Mesenchymal stem cell (in vitro differentiated cells and primary cell): ENCODE data around the gene GNG8.
A peak's percentile ranks its signal among the peaks of the same experiment; 100 is the strongest.

Experiments
- DNase-seq: peaks from one replicate; pipeline ENCODE4 v3.0.0-alpha.2; 2013
- H2AFZ ChIP-seq: one replicate; pipeline ENCODE4 v1.6.1; 2013; ENCODE audit warnings: low read depth, mild to moderate bottlenecking, control low read depth, inconsistent platforms, low read length, moderate library complexity
- H2AK5ac ChIP-seq: 2 replicates; pipeline ENCODE4 v1.6.1; 2013; ENCODE audit warnings: low read length, moderate library complexity, mild to moderate bottlenecking, inconsistent platforms; ENCODE audit not compliant: severe bottlenecking
- H2BK120ac ChIP-seq: one replicate; pipeline ENCODE4 v1.6.1; 2013; ENCODE audit warnings: low read depth, mild to moderate bottlenecking, inconsistent platforms, low read length, moderate library complexity
- H2BK12ac ChIP-seq, 2 experiments: one replicate each; pipeline ENCODE4 v1.6.1; 2013; ENCODE audit warnings: inconsistent platforms in 2 of 2, low read length in 2 of 2, mild to moderate bottlenecking in 2 of 2, moderate library complexity in 2 of 2, control low read depth in 1 of 2
- H2BK15ac ChIP-seq: one replicate; pipeline ENCODE4 v1.6.1; 2013; ENCODE audit warnings: mild to moderate bottlenecking, low read depth, inconsistent platforms; ENCODE audit not compliant: poor library complexity, severe bottlenecking
- H2BK5ac ChIP-seq: 2 replicates; pipeline ENCODE4 v1.6.1; 2013; ENCODE audit warnings: low read depth, mild to moderate bottlenecking, low read length, control low read depth, inconsistent platforms; ENCODE audit not compliant: poor library complexity, severe bottlenecking
- H3K14ac ChIP-seq, 2 experiments: one replicate each; pipeline ENCODE4 v1.6.1; 2013; ENCODE audit warnings: inconsistent platforms in 2 of 2, low read length in 2 of 2, control low read depth in 1 of 2, mild to moderate bottlenecking in 1 of 2, moderate library complexity in 1 of 2
- H3K18ac ChIP-seq, 2 experiments: one replicate each; pipeline ENCODE4 v1.6.1; 2013; ENCODE audit warnings: inconsistent platforms in 2 of 2, low read length in 2 of 2, control low read depth in 1 of 2, low read depth in 1 of 2, mild to moderate bottlenecking in 1 of 2
- H3K23ac ChIP-seq, 2 experiments: one replicate each; pipeline ENCODE4 v1.6.1; 2013; ENCODE audit warnings: inconsistent platforms in 2 of 2, low read length in 2 of 2, mild to moderate bottlenecking in 2 of 2, moderate library complexity in 2 of 2, control low read depth in 1 of 2
- H3K27ac ChIP-seq: 2 replicates; pipeline ENCODE4 v1.5.1; 2013; ENCODE audit warnings: mild to moderate bottlenecking, moderate library complexity, low read length, control low read depth, inconsistent platforms; ENCODE audit not compliant: poor library complexity, severe bottlenecking
- H3K27me3 ChIP-seq, 2 experiments: 2 replicates each; pipeline versions ENCODE4 v1.6.1 to v1.7.0; 2013; ENCODE audit warnings: low read length in 2 of 2, mild to moderate bottlenecking in 2 of 2, moderate library complexity in 2 of 2, control low read depth in 1 of 2, inconsistent platforms in 1 of 2; ENCODE audit not compliant: control insufficient read depth in 1 of 2, insufficient read depth in 1 of 2
- H3K36me3 ChIP-seq, 2 experiments: 2 replicates each; pipeline versions ENCODE4 v1.6.1 to v1.7.0; 2013; ENCODE audit warnings: low read length in 2 of 2, control low read depth in 1 of 2, inconsistent platforms in 1 of 2, low read depth in 1 of 2, mild to moderate bottlenecking in 1 of 2; ENCODE audit not compliant: insufficient read depth in 2 of 2, control insufficient read depth in 1 of 2
- H3K4ac ChIP-seq, 2 experiments: one replicate each; pipeline ENCODE4 v1.6.1; 2013; ENCODE audit warnings: inconsistent platforms in 2 of 2, low read length in 2 of 2, mild to moderate bottlenecking in 2 of 2, moderate library complexity in 2 of 2, control low read depth in 1 of 2, low read depth in 1 of 2
- H3K4me1 ChIP-seq: 2 replicates; pipeline ENCODE4 v1.6.1; 2013; ENCODE audit warnings: low read depth, low read length, control low read depth; ENCODE audit not compliant: control insufficient read depth, insufficient read depth
- H3K4me2 ChIP-seq: 2 replicates; pipeline ENCODE4 v1.6.1; 2013; ENCODE audit warnings: low read length, mild to moderate bottlenecking, inconsistent platforms; ENCODE audit not compliant: poor library complexity, severe bottlenecking
- H3K4me3 ChIP-seq, 2 experiments: 2 replicates each; pipeline versions ENCODE4 v1.5.1 to v1.7.0; 2013; ENCODE audit warnings: low read length in 2 of 2, mild to moderate bottlenecking in 2 of 2, control low read depth in 1 of 2, low read depth in 1 of 2; ENCODE audit not compliant: insufficient read depth in 1 of 2
- H3K79me1 ChIP-seq: replicated peaks from 2 replicates; pipeline ENCODE4 v1.6.1; 2013; ENCODE audit warnings: mild to moderate bottlenecking, control low read depth, low read length, inconsistent platforms; ENCODE audit not compliant: poor library complexity, severe bottlenecking
- H3K9ac ChIP-seq: 2 replicates; pipeline ENCODE4 v1.7.0; 2013; ENCODE audit warnings: mild to moderate bottlenecking, low read length, moderate library complexity
- H3K9me3 ChIP-seq: 2 replicates; pipeline ENCODE4 v1.7.0; 2013; ENCODE audit warnings: mild to moderate bottlenecking, low read length; ENCODE audit not compliant: control insufficient read depth
- H4K8ac ChIP-seq: one replicate; pipeline ENCODE4 v1.6.1; 2013; ENCODE audit warnings: inconsistent platforms, mild to moderate bottlenecking, low read length, moderate library complexity
- H4K91ac ChIP-seq: one replicate; pipeline ENCODE4 v1.6.1; 2013; ENCODE audit warnings: mild to moderate bottlenecking, low read length, inconsistent platforms
- WGBS: methylation state at CpG from one replicate; pipeline ENCODE4 v1.1.7; 2013; ENCODE audit warnings: mixed read lengths; 5-methylcytosine and 5-hydroxymethylcytosine counted together

GNG8 gene

DNA sequence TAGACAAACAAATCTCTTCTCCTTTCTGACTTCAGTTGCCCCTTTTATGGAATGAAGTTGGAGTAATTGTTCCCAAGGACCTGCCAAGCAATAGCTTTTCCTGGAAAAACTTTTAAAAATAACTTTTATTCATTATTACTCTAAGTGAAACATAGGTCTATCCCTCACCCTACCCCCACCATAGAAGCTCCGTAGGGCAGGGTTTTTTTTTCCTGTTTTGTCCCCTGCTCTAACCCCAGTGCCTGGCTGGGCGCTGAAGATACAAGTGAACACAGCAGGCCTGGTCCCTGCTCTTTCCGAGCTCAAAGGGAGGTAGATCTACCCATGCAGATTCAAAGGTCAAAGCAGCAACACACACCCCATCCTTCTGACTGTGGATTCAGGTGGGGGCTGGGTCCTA, 8.7 kb upstream of the GNG8 start:
- H3K18ac ChIP-seq: no peak overlapping the region
- no peak overlapping the region for H3K9ac ChIP-seq
- H3K4me2 ChIP-seq: no peak overlapping the region
- peaks cover 0 to 8% of the 10 kb centered on the region in 2 experiments for H3K27me3 ChIP-seq
- H3K4me3 ChIP-seq: no peak overlapping the region
- peaks cover 17% of the 10 kb centered on the region for H3K9me3 ChIP-seq
- H3K27ac ChIP-seq: no peak overlapping the region
- H2BK15ac ChIP-seq: no peak overlapping the region
- H2BK120ac ChIP-seq: no peak overlapping the region
- no peak overlapping the region for H2BK12ac ChIP-seq
- no peak overlapping the region for H3K14ac ChIP-seq
- H3K4ac ChIP-seq: no peak overlapping the region
- H3K36me3 ChIP-seq: peaks cover 4 to 7% of the 10 kb centered on the region in 2 experiments
- no peak overlapping the region for H2BK5ac ChIP-seq
- peaks cover under 1% of the 10 kb centered on the region for H3K4me1 ChIP-seq
- DNase-seq: no peak
- WGBS: 57% methylated on average over 3 of the region's 3 CpGs
- H4K91ac ChIP-seq: no peak overlapping the region
- no peaks in the 10 kb centered on the region for H3K79me1 ChIP-seq
- H3K23ac ChIP-seq: no peak overlapping the region
- no peak overlapping the region for H4K8ac ChIP-seq
- H2AK5ac ChIP-seq: no peak overlapping the region
- no peak overlapping the region for H2AFZ ChIP-seq

DNA sequence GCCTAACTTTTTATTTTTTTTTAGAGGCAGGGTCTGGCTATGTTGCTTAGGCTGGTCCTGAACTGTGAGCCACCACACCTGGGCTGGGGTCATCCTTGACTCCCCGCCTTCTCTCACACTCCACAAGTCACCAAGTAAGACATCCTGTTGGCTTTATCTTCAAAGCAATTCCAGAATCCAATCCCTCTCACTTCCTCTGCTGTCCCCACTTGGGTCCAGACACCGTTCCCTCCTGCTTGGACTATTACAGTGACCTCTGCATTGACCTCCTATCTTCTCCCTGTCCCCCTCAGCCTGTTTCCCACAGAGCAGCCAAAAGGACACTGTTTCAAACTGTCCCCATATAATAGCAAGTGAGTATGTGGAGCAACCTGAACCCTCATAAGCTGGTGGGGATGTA, 4.7 kb upstream of the GNG8 start:
- no peak overlapping the region for H2BK5ac ChIP-seq
- H3K4ac ChIP-seq: no peak overlapping the region

DNA sequence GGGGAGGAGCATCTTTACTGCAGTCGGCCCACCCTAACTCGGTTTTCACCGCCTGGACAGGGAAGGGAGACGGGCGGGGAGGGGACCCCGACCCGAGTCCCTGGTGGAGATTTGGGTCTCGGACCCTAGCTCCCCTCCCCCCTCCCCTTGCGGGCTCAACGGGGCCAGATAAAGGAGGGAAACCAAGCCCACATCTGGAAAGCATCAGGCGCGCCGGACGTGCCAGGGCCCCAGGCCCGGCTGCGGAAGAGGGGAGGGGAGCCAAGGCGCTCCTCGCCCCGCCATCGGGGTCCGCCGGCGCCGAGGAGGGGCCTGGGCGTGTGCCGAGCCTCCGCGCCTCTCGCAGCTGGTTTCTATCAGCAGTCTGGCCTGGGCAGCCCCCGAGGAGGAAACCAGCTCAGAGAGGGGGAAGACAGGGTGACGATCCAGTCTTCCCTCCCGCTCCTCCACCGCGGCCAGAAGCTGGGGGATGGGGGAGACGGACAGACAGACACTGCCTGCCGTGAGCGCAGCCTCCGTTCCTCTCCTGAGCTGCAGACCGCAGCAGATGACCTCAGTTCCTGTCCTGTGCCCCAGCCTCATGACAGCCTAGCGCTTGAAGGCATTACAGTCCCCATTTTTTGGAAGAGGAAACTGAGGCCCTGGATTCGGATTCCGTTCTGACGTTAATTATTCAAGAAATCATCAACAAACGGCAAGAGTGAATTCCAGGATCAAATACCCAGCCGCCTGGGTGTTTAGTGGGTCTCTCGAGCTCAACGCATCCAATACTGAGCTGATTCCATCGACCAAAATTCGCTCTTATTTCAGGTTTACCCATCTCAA, 3.6 kb upstream of the GNG8 start:
- H2BK5ac ChIP-seq: no peak overlapping the region
- H3K27ac ChIP-seq: no peak overlapping the region
- H3K4me1 ChIP-seq: peaks cover 18% of the 10 kb centered on the region
- peak overlapping the region; percentile 87 for H2BK15ac ChIP-seq
- no peaks in the 10 kb centered on the region for H3K9me3 ChIP-seq
- peak overlapping the region; percentile 79 for H3K9ac ChIP-seq
- H3K4me3 ChIP-seq: peak overlapping the region; percentile 54 to 79
- H2AFZ ChIP-seq: peak overlapping the region; percentile 24
- no peak overlapping the region for H3K14ac ChIP-seq
- H4K8ac ChIP-seq: peak overlapping the region; percentile 81
- peak overlapping the region; percentile 95 for H3K4me2 ChIP-seq
- peak overlapping the region; percentile 29 to 35 for H3K4ac ChIP-seq
- peaks cover 7 to 25% of the 10 kb centered on the region in 2 experiments for H3K27me3 ChIP-seq
- peak overlapping the region; percentile 30 to 76 for H2BK12ac ChIP-seq
- peak overlapping the region; percentile 85 to 91 for H3K18ac ChIP-seq
- H2AK5ac ChIP-seq: no peak overlapping the region
- WGBS: 6% methylated on average over 39 of the region's 49 CpGs
- no peak overlapping the region for H3K23ac ChIP-seq
- peak; percentile 89 for DNase-seq
- H4K91ac ChIP-seq: peak overlapping the region; percentile 84
- H3K79me1 ChIP-seq: no peaks in the 10 kb centered on the region
- H2BK120ac ChIP-seq: peak overlapping the region; percentile 64
- H3K36me3 ChIP-seq: no peaks in the 10 kb centered on the region

More for the DNA sequence above, 4.7 kb upstream of the GNG8 start:
- Histone ChIP-seq H2AK5ac (no peak overlapping the region), H3K4me1 (peaks cover 15% of the 10 kb centered on the region), H3K9ac (no peak overlapping the region), H3K27me3 (peaks cover 0 to 18% of the 10 kb centered on the region in 2 experiments), H2BK15ac (no peak overlapping the region), H3K23ac (no peak overlapping the region), H2AFZ (no peak overlapping the region), H3K79me1 (no peaks in the 10 kb centered on the region), H2BK120ac (no peak overlapping the region), H2BK12ac (peak overlapping the region; percentile 15 to 44), H3K14ac (no peak overlapping the region), H3K27ac (no peak overlapping the region), H3K9me3 (no peaks in the 10 kb centered on the region), H4K91ac (no peak overlapping the region), H3K18ac (no peak overlapping the region), H3K4me3 (no peak overlapping the region), H3K36me3 (no peaks in the 10 kb centered on the region), H4K8ac (peak overlapping the region; percentile 51), H3K4me2 (no peak overlapping the region)
- WGBS: 67% methylated on average over 2 of the region's 2 CpGs
- DNase-seq: no peak

DNA sequence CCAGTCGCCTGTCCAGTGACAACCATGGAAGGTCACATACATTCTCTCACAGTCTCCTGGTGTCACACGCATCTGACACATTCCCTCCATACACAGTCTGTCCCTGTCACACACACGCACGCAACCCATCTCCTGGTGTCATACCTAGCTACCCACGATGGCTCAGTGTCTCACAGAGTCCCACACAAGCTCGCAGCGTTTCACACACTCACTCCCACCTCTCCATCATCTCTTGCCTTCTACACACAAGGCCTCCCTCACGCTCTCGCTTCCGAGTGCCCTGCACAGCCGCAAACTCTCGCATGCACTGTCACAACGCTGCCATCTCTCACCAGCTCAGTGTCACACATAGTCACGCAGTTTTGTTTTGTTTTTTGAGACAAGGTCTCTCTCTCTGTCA, 1.2 kb upstream of the GNG8 start:
- Histone ChIP-seq H3K27me3 (peaks cover 12 to 39% of the 10 kb centered on the region in 2 experiments), H2BK15ac (no peak overlapping the region), H3K23ac (no peak overlapping the region), H3K9ac (no peak overlapping the region), H3K18ac (no peak overlapping the region), H2AFZ (no peak overlapping the region), H3K9me3 (no peaks in the 10 kb centered on the region), H2AK5ac (no peak overlapping the region), H3K4me2 (no peak overlapping the region), H4K91ac (no peak overlapping the region), H3K14ac (no peak overlapping the region), H2BK5ac (no peak overlapping the region), H3K4me1 (peaks cover 27% of the 10 kb centered on the region), H3K4me3 (no peak overlapping the region), H3K4ac (no peak overlapping the region), H3K36me3 (no peaks in the 10 kb centered on the region), H2BK12ac (no peak overlapping the region), H3K79me1 (no peaks in the 10 kb centered on the region), H2BK120ac (no peak overlapping the region), H4K8ac (no peak overlapping the region), H3K27ac (no peak overlapping the region)
- 85% methylated on average over 14 of the region's 14 CpGs for WGBS
- no peak for DNase-seq
